GM21423 (cell line): ENCODE data around the gene PFDN1.
"Not testable (repeated sequence)": the region's sequence is repeated elsewhere in the genome, so short reads cannot be mapped to it uniquely, and the experiment has no call there.

Source experiments
- ATAC-seq: cut with Tn5 transposase; IDR thresholded peaks from one replicate; pipeline ENCODE4 v1.9.1; 2021; ENCODE audit warnings: mild to moderate bottlenecking, moderate library complexity; ENCODE audit not compliant: unreplicated experiment

PFDN1 gene

DNA sequence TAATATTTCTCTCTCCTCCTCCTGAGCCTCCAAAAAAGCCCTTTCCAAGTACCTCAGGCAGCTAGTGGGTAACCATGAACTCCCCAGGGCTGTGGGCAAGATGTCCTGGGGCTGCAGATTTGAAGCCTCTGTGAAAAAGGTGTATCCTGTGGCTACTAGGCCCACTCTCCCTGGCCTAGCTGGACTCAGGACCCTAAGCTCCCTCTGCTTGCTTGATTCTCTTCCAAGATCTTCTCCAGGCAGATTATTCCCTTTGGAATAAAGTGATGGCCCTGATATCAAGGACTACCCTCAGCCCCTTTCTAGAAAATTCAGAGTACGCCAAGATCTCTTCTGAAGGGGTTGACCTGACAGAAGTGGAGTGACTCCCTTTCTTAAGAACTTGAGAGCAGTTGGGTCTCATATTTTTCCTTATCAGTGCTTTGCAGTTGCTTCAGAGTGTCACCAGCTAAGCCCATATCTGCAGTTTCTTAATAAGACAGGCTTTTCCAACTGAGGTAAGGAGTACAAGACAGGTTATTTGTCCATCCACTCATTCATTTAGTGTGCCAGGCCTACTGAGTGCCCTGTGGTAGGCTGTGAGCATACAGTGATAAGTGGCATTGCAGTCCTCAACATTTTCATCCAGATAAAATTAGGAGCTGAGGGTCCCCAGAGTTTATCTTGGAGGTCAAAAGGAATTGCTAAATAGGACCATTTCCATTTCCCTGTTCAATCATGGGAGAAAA, 85.4 kb downstream of the PFDN1 start:
- no peak for ATAC-seq

DNA sequence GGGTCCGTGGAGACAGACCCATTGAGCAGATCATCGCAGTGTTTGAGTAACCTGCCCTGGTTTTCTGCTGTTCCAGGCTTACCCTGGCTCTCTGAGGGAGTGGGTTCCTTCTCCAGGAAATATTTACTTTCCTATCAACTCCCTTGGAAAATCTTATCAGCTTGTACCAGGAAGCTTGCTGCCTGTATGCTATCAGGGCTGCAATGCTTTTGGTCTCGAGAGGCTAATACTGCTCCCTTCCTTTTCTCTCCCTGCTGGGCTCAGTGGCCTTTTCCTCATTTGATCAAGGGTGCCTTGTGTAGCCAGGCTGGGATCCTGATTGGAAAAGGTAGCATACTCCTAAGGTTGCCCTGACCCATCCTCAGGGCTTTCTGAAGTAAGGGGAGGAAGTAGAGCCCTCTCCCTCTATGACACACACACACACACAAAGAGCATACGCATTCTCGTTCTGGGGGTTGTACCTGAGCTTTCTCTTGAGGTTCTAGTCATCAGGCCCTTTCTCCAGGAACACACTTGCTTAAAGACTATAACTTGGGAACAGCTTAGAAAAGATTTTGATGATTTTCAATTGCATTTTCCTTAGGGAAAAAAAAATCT, 86.3 kb downstream of the PFDN1 start:
- no peak for ATAC-seq

GRCh38 chr5:140215276-140215675, 87.6 kb downstream of the PFDN1 start:
- ATAC-seq = no peak

GRCh38 chr5:140214831-140215230, 88.1 kb downstream of the PFDN1 start:
- no peak for ATAC-seq

DNA sequence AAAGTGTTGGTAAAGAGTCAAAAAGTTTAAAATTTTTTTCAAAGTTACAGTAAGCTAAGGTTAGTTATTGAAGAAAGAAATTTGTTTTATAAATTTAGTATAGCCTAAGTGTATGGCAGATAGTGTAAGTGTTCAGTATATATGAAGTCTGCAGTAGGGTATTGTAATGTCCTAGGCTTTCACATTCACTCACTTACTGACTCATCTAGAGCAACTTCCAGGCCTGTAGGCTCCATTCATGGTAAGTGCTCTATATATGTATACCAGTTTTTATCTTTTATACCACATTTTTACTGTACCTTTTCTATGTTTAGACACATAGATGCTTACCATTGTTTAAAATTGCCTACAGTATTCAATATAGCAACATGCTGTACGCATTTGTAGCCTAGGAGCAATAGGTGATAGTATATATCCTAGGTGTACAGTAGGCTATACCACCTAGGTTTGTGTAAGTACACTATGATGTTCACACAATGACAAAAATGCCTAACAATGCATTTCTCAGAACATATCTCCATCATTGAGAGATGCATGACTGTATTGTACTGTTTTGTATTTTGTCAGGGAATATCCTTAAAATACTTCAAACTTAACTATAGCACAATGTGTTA, 89.4 kb downstream of the PFDN1 start:
- peak; percentile 59 for ATAC-seq

- no peak for ATAC-seq
Observed at GRCh38 chr5:140208065-140208464, 94.8 kb downstream of the PFDN1 start.

DNA sequence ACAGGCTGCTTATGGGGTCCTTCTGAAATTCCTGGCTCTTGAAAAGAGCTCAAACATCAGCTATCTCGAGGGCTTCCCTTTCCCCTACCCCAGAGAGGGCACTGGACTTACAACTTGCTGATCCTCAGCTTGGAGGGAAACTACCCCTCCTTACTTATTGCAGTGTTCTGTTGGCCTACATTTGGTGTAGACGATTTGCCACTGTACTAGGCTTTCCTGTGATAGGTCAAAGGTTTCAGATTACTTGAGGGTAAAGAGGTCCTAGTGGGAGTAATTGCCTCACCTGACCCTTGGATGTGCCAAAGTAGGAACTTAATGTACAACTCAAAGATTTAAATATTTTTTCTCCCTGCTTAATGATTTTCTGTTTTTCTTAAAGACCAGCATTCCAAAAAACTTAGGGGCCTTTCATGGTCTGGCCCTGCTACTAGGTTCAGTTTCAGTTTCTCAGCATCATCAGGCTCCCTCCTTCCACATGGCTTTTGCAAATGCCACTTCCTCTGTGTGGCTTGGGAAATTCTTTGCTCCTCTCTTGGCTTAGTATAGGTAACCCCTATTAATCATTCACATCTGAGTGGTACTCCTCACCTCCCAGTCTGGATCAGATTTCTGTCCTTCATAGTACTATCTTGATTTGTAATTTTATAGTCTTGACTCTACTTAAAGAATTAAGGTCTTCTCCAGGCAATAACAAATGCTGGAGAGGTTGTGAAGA, 95.5 kb downstream of the PFDN1 start:
- peak; percentile 86 for ATAC-seq

GRCh38 chr5:140205952-140206351, 96.9 kb downstream of the PFDN1 start:
- ATAC-seq = no peak

DNA sequence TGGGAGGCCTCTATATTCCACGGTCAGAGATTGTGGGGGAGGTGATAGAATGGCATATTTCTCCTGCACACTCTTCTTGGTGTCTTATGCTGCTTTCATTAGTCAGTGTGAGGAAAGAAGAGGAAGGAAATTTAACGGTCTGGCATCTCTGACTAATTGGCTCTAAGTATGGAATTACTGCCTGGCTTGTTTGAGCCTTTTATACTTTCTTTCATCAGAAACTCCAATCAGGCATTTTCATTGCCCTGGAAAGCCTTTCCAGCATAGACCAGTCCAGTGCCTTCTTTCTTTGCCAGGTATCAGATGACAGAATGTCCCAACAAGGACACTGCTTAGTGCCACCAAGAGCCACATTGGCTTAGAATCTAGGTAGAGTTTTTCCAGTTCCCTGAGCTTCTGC, 97.7 kb downstream of the PFDN1 start:
- ATAC-seq = no peak

GRCh38 chr5:140202610-140203009, 100.3 kb downstream of the PFDN1 start:
- no peak for ATAC-seq

DNA sequence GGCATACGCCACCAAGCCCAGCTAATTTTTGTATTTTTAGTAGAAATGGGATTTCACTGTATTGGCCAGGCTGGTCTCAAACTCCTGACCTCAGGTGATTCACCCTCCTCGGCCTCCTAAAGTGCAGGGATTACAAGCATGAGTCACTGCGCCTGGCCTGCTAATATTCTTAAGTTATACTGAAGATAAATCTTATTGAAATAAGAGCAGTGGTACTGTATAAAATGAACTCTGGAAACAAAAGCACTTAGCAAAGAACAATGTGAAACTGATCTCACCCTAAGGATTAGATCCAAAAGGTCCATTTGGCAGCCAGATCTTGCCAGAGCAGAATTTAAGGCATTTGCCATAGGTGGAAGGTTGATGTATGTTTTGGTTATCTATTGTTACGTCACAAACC, 100.8 kb downstream of the PFDN1 start:
- no peak for ATAC-seq

DNA sequence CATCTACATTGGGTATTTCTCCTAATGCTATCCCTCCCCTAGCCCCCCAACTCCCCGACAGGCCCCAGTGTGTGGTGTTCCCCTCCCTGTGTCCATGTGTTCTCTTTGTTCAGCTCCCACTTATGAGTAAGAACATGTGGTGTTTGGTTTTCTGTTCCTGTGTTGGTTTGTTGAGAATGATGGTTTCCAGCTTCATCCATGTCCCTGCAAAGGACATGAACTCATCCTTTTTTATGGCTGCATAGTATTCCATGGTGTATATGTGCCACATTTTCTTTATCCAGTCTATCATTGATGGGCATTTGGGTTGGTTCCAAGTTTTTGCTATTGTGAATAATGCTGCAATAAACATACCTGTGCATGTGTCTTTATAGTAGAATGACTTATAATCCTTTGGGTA, 104.0 kb downstream of the PFDN1 start:
- ATAC-seq = not testable (repeated sequence)

GRCh38 chr5:140197023-140197422, 105.9 kb downstream of the PFDN1 start:
- ATAC-seq = no peak

GRCh38 chr5:140196115-140196814, 106.6 kb downstream of the PFDN1 start:
- ATAC-seq = no peak
